Activated naive CD8-positive, alpha-beta T cell treated with anti-CD3 and anti-CD28 coated beads, Interleukin-2, amount 50 U/mL, for 16 hours (primary cell): ENCODE data around the gene ANKRD13D.

Experiments
- DNase-seq: peaks from one replicate; pipeline ENCODE4 v3.0.0-alpha.2; 2020; ENCODE audit warnings: low read depth, low spot score

The ANKRD13D gene

GRCh38 chr11:67285541-67286498 is 3.3 kb upstream of the ANKRD13D start:
- DNase-seq: no peak

GRCh38 chr11:67286621-67287333 is 2.3 kb upstream of the ANKRD13D start:
- no peak for DNase-seq

GRCh38 chr11:67287355-67288197 is 1.5 kb upstream of the ANKRD13D start:
- DNase-seq: no peak

- no peak for DNase-seq
Measured at GRCh38 chr11:67288198-67288451, 978 bp upstream of the ANKRD13D start.

- DNase-seq: peak; percentile 81
Measured at GRCh38 chr11:67288452-67289225, 464 bp upstream of the ANKRD13D start.

- DNase-seq: no peak
Measured at GRCh38 chr11:67289651-67290479, 762 bp downstream of the ANKRD13D start.

GRCh38 chr11:67290801-67291200 is 1.7 kb downstream of the ANKRD13D start:
- DNase-seq: no peak

GRCh38 chr11:67291481-67292381 is 2.6 kb downstream of the ANKRD13D start:
- no peak for DNase-seq

GRCh38 chr11:67292671-67293070 is 3.6 kb downstream of the ANKRD13D start:
- no peak for DNase-seq

GRCh38 chr11:67293090-67293489 is 4.0 kb downstream of the ANKRD13D start:
- DNase-seq: no peak

- DNase-seq: no peak
Measured at GRCh38 chr11:67295846-67296245, 6.7 kb downstream of the ANKRD13D start.

- DNase-seq: no peak
Measured at GRCh38 chr11:67298786-67299185, 9.7 kb downstream of the ANKRD13D start.

GRCh38 chr11:67299471-67300191 is 10.5 kb downstream of the ANKRD13D start:
- DNase-seq: no peak

- no peak for DNase-seq
Measured at GRCh38 chr11:67300256-67300755, 11.2 kb downstream of the ANKRD13D start.

GRCh38 chr11:67300756-67301312 is 11.7 kb downstream of the ANKRD13D start:
- no peak for DNase-seq

GRCh38 chr11:67301313-67301921 is 12.3 kb downstream of the ANKRD13D start:
- no peak for DNase-seq

- DNase-seq: no peak
Measured at GRCh38 chr11:67301951-67302516, 12.9 kb downstream of the ANKRD13D start.
